Keratinocyte (primary cell): Measurements from ENCODE around the gene DIAPH1. TPM values are rescaled to one million over a fixed set of nuclear protein-coding genes. Genes with fewer than 3 reads are reported as not detected.

ENCODE experiments used
- DNase-seq: peaks from one replicate; pipeline ENCODE4 v3.0.0-alpha.2; 2011; ENCODE audit warnings: low read depth, missing footprints, low spot score
- FAIRE-seq: peaks from 2 replicates; lab custom pipeline; 2011; peaks lifted over from hg19 to GRCh38; lab: Jason Lieb, UNC
- H2AFZ ChIP-seq: 2 replicates; pipeline ENCODE4 v1.6.0; 2012; ENCODE audit warnings: low read length, control low read depth, inconsistent platforms; ENCODE audit not compliant: control insufficient read depth
- H3K27ac ChIP-seq: 2 replicates; pipeline ENCODE4 v1.5.1; 2011; ENCODE audit warnings: low read length; ENCODE audit not compliant: control insufficient read depth, insufficient read depth
- H3K27me3 ChIP-seq: 3 replicates; pipeline ENCODE4 v1.6.0; 2011; ENCODE audit warnings: low read length; ENCODE audit not compliant: control insufficient read depth, insufficient read depth; ENCODE audit errors: extremely low read depth
- H3K36me3 ChIP-seq, 2 experiments: 2 replicates in 1 of 2; 3 replicates in 1 of 2; pipeline ENCODE4 v1.5.1; 2011; ENCODE audit warnings: low read length in 2 of 2, mild to moderate bottlenecking in 1 of 2; ENCODE audit not compliant: control insufficient read depth in 2 of 2, insufficient read depth in 2 of 2; ENCODE audit errors: extremely low read depth in 1 of 2
- H3K4me1 ChIP-seq: 3 replicates; pipeline ENCODE4 v1.5.1; 2011; ENCODE audit warnings: low read length; ENCODE audit not compliant: control insufficient read depth, insufficient read depth; ENCODE audit errors: extremely low read depth
- H3K4me2 ChIP-seq: 3 replicates; pipeline ENCODE4 v1.6.0; 2011; ENCODE audit warnings: low read depth, low read length; ENCODE audit not compliant: control insufficient read depth, insufficient read depth; ENCODE audit errors: extremely low read depth
- H3K4me3 ChIP-seq, 3 experiments: fragments of 200-600 bp in 1 of 3; sonication (generic) in 1 of 3; 2 replicates in 2 of 3; 3 replicates in 1 of 3; pipeline ENCODE4 v1.5.1; 2011 to 2016; ENCODE audit warnings: low read length in 3 of 3, mild to moderate bottlenecking in 3 of 3, control low read depth in 2 of 3, inconsistent platforms in 1 of 3, low read depth in 1 of 3, mixed read lengths in 1 of 3, mixed run types in 1 of 3, moderate library complexity in 1 of 3; ENCODE audit not compliant: control insufficient read depth in 2 of 3, insufficient read depth in 2 of 3; ENCODE audit errors: extremely low read depth in 1 of 3
- H3K79me2 ChIP-seq: 2 replicates; pipeline ENCODE4 v1.6.0; 2012; ENCODE audit warnings: low read length; ENCODE audit not compliant: control insufficient read depth, insufficient read depth
- H3K9ac ChIP-seq: 3 replicates; pipeline ENCODE4 v1.6.0; 2011; ENCODE audit warnings: low read length; ENCODE audit not compliant: control insufficient read depth, insufficient read depth; ENCODE audit errors: extremely low read depth
- H3K9me1 ChIP-seq: 3 replicates; pipeline ENCODE4 v1.6.0; 2011; ENCODE audit warnings: low read length; ENCODE audit not compliant: control insufficient read depth, insufficient read depth; ENCODE audit errors: extremely low read depth
- H3K9me3 ChIP-seq: 2 replicates; pipeline ENCODE4 v1.5.1; 2012; ENCODE audit warnings: low read depth, low read length; ENCODE audit not compliant: control insufficient read depth
- H4K20me1 ChIP-seq: 3 replicates; pipeline ENCODE4 v1.6.0; 2011; ENCODE audit warnings: low read length; ENCODE audit not compliant: control insufficient read depth, insufficient read depth; ENCODE audit errors: extremely low read depth
- CTCF ChIP-seq, 3 experiments: IDR thresholded peaks in 1 of 3; conservative IDR thresholded peaks in 1 of 3; optimal IDR thresholded peaks in 1 of 3; 2 replicates in 2 of 3; 3 replicates in 1 of 3; pipeline versions ENCODE3 to v1.5.1; 2011; ENCODE audit warnings: low read length in 3 of 3, mild to moderate bottlenecking in 3 of 3, moderate library complexity in 2 of 3, control low read depth in 1 of 3, inconsistent platforms in 1 of 3; ENCODE audit not compliant: insufficient read depth in 2 of 3; ENCODE audit errors: extremely low read depth in 1 of 3
- EZH2 ChIP-seq: IDR thresholded peaks from one replicate; pipeline ENCODE4 v1.6.1; 2012; ENCODE audit warnings: inconsistent platforms, mild to moderate bottlenecking, low read length, moderate library complexity
- dilution Hi-C: fragments of 300-500 bp; cut with MboI; formaldehyde crosslinking; loops from one replicate; pipeline ENCODE4 v1.7.0; 2020; ENCODE audit warnings: low sequenced_read_pairs; ENCODE audit not compliant: extremely low pct_ligation_motif_present
- polyA plus RNA-seq, 5 experiments: library from polyadenylated mRNA; depleted of rRNA in 3 of 5; stranded (reverse) in 3 of 5; stranded (forward) in 1 of 5; unstranded in 1 of 5; fragments of >200 nt; gene quantifications; 1 replicate in 1 of 5; 2 replicates in 3 of 5; 3 replicates in 1 of 5; pipeline versions ENCODE4 v1.2.1 to v1.2.3, GENCODE V29; 2011 to 2012; ENCODE audit warnings: missing spikeins in 2 of 5, low read depth in 1 of 5, low replicate concordance in 1 of 5

The DIAPH1 gene
- polyA plus RNA-seq, 1 donor (not counting 4 experiments of a cell fraction or from before 2014, with no cell fraction given), result 72.0 TPM

- peaks cover 7% of the 10 kb centered on the region for H3K4me1 ChIP-seq
- DNase-seq (no peak), FAIRE-seq (no peak)
- H3K36me3 ChIP-seq, result no peaks in the 10 kb centered on the region
- H3K9me3 ChIP-seq, result no peaks in the 10 kb centered on the region
- H3K4me2 ChIP-seq, result no peak overlapping the region
- dilution Hi-C loops, result no loop called here
- no peaks in the 10 kb centered on the region for H4K20me1 ChIP-seq
- H2AFZ ChIP-seq, result no peak overlapping the region
- no peaks in the 10 kb centered on the region for H3K27me3 ChIP-seq
- TF ChIP-seq EZH2, result no peak
- no peak for TF ChIP-seq CTCF (optimal IDR thresholded peaks at IDR 0.05 in 1 of 3, IDR thresholded peaks at IDR 0.05 in 1 of 3, conservative IDR thresholded peaks at IDR 0.05 in 1 of 3; ENCODE audit: extremely low read depth in 1 of 3, insufficient read depth in 2 of 3, low read length in 3 of 3)
- H3K9me1 ChIP-seq, result no peaks in the 10 kb centered on the region
- H3K79me2 ChIP-seq, result no peaks in the 10 kb centered on the region
- no peak overlapping the region for H3K27ac ChIP-seq
- no peak overlapping the region for H3K9ac ChIP-seq
- H3K4me3 ChIP-seq, result no peak overlapping the region
Measured at GRCh38 chr5:141657404-141657803, 38.6 kb upstream of the DIAPH1 start.

- no peak for FAIRE-seq
- Histone ChIP-seq H3K9me3 (no peaks in the 10 kb centered on the region), H3K9me1 (no peaks in the 10 kb centered on the region), H3K27ac (no peak overlapping the region), H3K4me2 (no peak overlapping the region), H3K79me2 (no peaks in the 10 kb centered on the region), H3K9ac (no peak overlapping the region), H4K20me1 (no peaks in the 10 kb centered on the region), H3K4me3 (no peak overlapping the region), H3K27me3 (no peaks in the 10 kb centered on the region), H2AFZ (no peak overlapping the region), H3K36me3 (no peaks in the 10 kb centered on the region), H3K4me1 (peaks cover 10% of the 10 kb centered on the region)
- dilution Hi-C loops, result no loop called here
- TF ChIP-seq CTCF (optimal IDR thresholded peaks at IDR 0.05 in 1 of 3, IDR thresholded peaks at IDR 0.05 in 1 of 3, conservative IDR thresholded peaks at IDR 0.05 in 1 of 3; ENCODE audit: extremely low read depth in 1 of 3, insufficient read depth in 2 of 3, low read length in 3 of 3) (no peak), EZH2 (no peak)
- no peak for DNase-seq
Measured at GRCh38 chr5:141656396-141656795, 37.6 kb upstream of the DIAPH1 start.
